OCI-LY1 (cell line): ENCODE data around the gene TEX38.

ENCODE experiments used
- EZH2 ChIP-seq: fragments of 200-600 bp; sonication (generic), shearing (Covaris generic); IDR thresholded peaks from 2 replicates; pipeline ENCODE4 v1.8.0; 2017; ENCODE audit warnings: borderline replicate concordance, mixed run types, mild to moderate bottlenecking, antibody characterized with exemption, low read length, moderate library complexity, mixed read lengths
- TF ChIP-seq, protein P1 (sequence below): fragments of 200-600 bp; sonication (generic), shearing (Covaris generic); IDR thresholded peaks from 2 replicates; pipeline ENCODE4 v1.5.1; 2017; ENCODE audit warnings: mild to moderate bottlenecking, antibody characterized with exemption, low read length, moderate library complexity, mixed read lengths

- TF ChIP-seq, protein P1, sequence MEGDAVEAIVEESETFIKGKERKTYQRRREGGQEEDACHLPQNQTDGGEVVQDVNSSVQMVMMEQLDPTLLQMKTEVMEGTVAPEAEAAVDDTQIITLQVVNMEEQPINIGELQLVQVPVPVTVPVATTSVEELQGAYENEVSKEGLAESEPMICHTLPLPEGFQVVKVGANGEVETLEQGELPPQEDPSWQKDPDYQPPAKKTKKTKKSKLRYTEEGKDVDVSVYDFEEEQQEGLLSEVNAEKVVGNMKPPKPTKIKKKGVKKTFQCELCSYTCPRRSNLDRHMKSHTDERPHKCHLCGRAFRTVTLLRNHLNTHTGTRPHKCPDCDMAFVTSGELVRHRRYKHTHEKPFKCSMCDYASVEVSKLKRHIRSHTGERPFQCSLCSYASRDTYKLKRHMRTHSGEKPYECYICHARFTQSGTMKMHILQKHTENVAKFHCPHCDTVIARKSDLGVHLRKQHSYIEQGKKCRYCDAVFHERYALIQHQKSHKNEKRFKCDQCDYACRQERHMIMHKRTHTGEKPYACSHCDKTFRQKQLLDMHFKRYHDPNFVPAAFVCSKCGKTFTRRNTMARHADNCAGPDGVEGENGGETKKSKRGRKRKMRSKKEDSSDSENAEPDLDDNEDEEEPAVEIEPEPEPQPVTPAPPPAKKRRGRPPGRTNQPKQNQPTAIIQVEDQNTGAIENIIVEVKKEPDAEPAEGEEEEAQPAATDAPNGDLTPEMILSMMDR, result no peak
- no peak for TF ChIP-seq EZH2
Observed at GRCh38 chr1:46686255-46686654, 14.6 kb downstream of the TEX38 start.
